ENCODE measurements around the gene PHF5A.
A peak's percentile ranks its signal among the peaks of the same experiment; 100 is the strongest.
"Not testable (repeated sequence)": the region's sequence is repeated elsewhere in the genome, so short reads cannot be mapped to it uniquely, and the experiment has no call there.

PHF5A gene

GRCh38 chr22:41459431-41459830, 9.1 kb downstream of the PHF5A start:
- Histone ChIP-seq H3K4me3 (no peak overlapping the region), H3K27ac (no peak overlapping the region)

GRCh38 chr22:41458161-41458728, 10.2 kb downstream of the PHF5A start:
- no peak overlapping the region for H3K4me3 ChIP-seq
- H3K27ac ChIP-seq, result no peak overlapping the region

GRCh38 chr22:41448189-41448808, 20.2 kb downstream of the PHF5A start:
- Histone ChIP-seq H3K4me3 (peak overlapping the region; percentile 81 to 99 (median 97)), H3K27ac (peak overlapping the region; percentile 90 to 100 (median 99))

- H3K4me3 ChIP-seq, result peak overlapping the region; percentile 81 to 99 (median 97)
- H3K27ac ChIP-seq, result peak overlapping the region; percentile 90 to 100 (median 99)
Observed at GRCh38 chr22:41447435-41448188, 20.9 kb downstream of the PHF5A start.

GRCh38 chr22:41446639-41447434, 21.7 kb downstream of the PHF5A start, which contains the start of gene TOB2:
Gene TOB2 (minus strand): TSS chr22:41446801. CDS start chr22:41437345, 9,456 bp downstream.
- H3K4me3 ChIP-seq, result peak within 1 kb of the TSS; percentile 81 to 99 (median 97)
- peak within 1 kb of the TSS; percentile 90 to 100 (median 99) for H3K27ac ChIP-seq

- peak overlapping the region; percentile 90 to 100 (median 99) for H3K27ac ChIP-seq
- peak overlapping the region; percentile 81 to 99 (median 97) for H3K4me3 ChIP-seq
Observed at GRCh38 chr22:41446057-41446501, 22.4 kb downstream of the PHF5A start.

- H3K4me3 ChIP-seq, result peak overlapping the region; percentile 81 to 99 (median 97)
- peak overlapping the region; percentile 90 to 100 (median 99) for H3K27ac ChIP-seq
Observed at GRCh38 chr22:41445129-41446056, 23.1 kb downstream of the PHF5A start.

- Histone ChIP-seq H3K27ac (peak overlapping the region; percentile 40 to 100 (median 99)), H3K4me3 (peak overlapping the region; percentile 81 to 99 (median 97))
Observed at GRCh38 chr22:41444360-41445128, 23.9 kb downstream of the PHF5A start.

GRCh38 chr22:41442240-41442792, 26.2 kb downstream of the PHF5A start:
- Histone ChIP-seq H3K27ac (peak overlapping the region in 4 of 21 experiments; percentile 2 to 97 (median 40)), H3K4me3 (no peak overlapping the region)

GRCh38 chr22:41440511-41440910, 28.0 kb downstream of the PHF5A start:
- not testable (repeated sequence) for H3K4me3 ChIP-seq, H3K27ac ChIP-seq

- H3K27ac ChIP-seq, result no peak overlapping the region
- H3K4me3 ChIP-seq, result no peak overlapping the region
Observed at GRCh38 chr22:41437198-41437597, 31.3 kb downstream of the PHF5A start.

GRCh38 chr22:41436322-41437113, 32.0 kb downstream of the PHF5A start:
- Histone ChIP-seq H3K27ac (no peak overlapping the region), H3K4me3 (no peak overlapping the region)

GRCh38 chr22:41435560-41435959, 32.9 kb downstream of the PHF5A start:
- peak overlapping the region in 3 of 21 experiments; percentile 12 to 27 (median 24) for H3K27ac ChIP-seq
- H3K4me3 ChIP-seq, result no peak overlapping the region

GRCh38 chr22:41434361-41435003, 34.0 kb downstream of the PHF5A start:
- H3K27ac ChIP-seq, result peak overlapping the region in 1 of 21 experiments; percentile 9

GRCh38 chr22:41433480-41433879, 35.0 kb downstream of the PHF5A start:
- not testable (repeated sequence) for H3K4me3 ChIP-seq, H3K27ac ChIP-seq

More at GRCh38 chr22:41434361-41435003, 34.0 kb downstream of the PHF5A start:
- not testable (repeated sequence) for H3K4me3 ChIP-seq

- no peak overlapping the region for H3K4me3 ChIP-seq
- H3K27ac ChIP-seq, result no peak overlapping the region
Observed at GRCh38 chr22:41431656-41432055, 36.8 kb downstream of the PHF5A start.

Measured in skin epidermis (tissue), 12 donors.